Activated T-helper 2 cell treated with anti-CD3 and anti-CD28 coated beads, Interferon-gamma antibody, Interleukin-2, Interleukin-4, amounts not matched to agents 10 μg/mL and 5 μg/mL and 100 μg/mL, durations not matched to agents 14 hours and 24 hours and 36 hours (primary cell): ENCODE results near the gene C22orf39. TPM values are rescaled to one million over a fixed set of nuclear protein-coding genes. Genes with fewer than 3 reads are reported as not detected.

Experiments
- DNase-seq: peaks from one replicate; pipeline ENCODE4 v3.0.0; 2021; ENCODE audit warnings: low spot score
- H3K27ac Mint-ChIP-seq: one replicate; pipeline ENCODE4 v1.8.0; 2021; ENCODE audit warnings: mixed read lengths
- H3K27me3 Mint-ChIP-seq: one replicate; pipeline ENCODE4 v1.8.0; 2021; ENCODE audit warnings: low read depth, mixed read lengths
- H3K36me3 Mint-ChIP-seq: one replicate; pipeline ENCODE4 v1.8.0; 2021; ENCODE audit warnings: low read depth, mixed read lengths
- H3K4me1 Mint-ChIP-seq: one replicate; pipeline ENCODE4 v1.8.0; 2021; ENCODE audit warnings: low read depth, mixed read lengths
- H3K4me3 Mint-ChIP-seq: one replicate; pipeline ENCODE4 v1.8.0; 2021; ENCODE audit warnings: low read depth, mild to moderate bottlenecking, moderate library complexity, mixed read lengths
- H3K9me3 Mint-ChIP-seq: one replicate; pipeline ENCODE4 v1.8.0; 2021; ENCODE audit warnings: mixed read lengths
- intact Hi-C: fragments of 100-400 bp; cut with micrococcal nuclease; formaldehyde crosslinking; loops from one replicate; pipeline ENCODE4 v1.15.1; 2023
- total RNA-seq: library from RNA; stranded (reverse); gene quantifications from 2 replicates; pipeline ENCODE4 v1.2.3, GENCODE V29; 2022

Gene C22orf39
- total RNA-seq, 1 donor from 2014 or later = 26.9 TPM

DNA sequence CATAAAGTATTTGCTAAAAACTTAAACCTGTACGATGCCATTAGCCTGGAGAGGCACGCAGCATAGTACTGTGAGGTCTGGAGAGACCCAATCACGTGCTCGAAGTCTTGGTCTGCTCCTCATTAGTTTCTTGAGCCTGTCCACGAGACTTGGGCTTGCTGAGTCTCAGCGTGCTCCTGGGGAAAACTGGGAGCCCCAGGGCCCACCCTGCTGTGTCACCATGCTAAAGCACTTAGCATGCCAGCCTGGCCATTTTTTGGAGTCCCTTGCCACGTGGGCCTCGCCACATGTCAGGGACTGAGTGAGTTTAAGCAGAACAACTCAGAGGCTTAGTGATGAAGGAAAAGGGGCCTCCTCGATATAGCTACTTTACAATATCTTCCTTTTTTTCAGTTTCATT lies 34.8 kb upstream of the C22orf39 start:
- Mint-ChIP-seq H3K4me1 (peaks cover 29% of the 10 kb centered on the region), H3K36me3 (peaks cover 38% of the 10 kb centered on the region), H3K27ac (no peak overlapping the region), H3K27me3 (no peaks in the 10 kb centered on the region), H3K9me3 (no peaks in the 10 kb centered on the region), H3K4me3 (peak overlapping the region; percentile 10)
- intact Hi-C loops = no loop called here
- DNase-seq = no peak

DNA sequence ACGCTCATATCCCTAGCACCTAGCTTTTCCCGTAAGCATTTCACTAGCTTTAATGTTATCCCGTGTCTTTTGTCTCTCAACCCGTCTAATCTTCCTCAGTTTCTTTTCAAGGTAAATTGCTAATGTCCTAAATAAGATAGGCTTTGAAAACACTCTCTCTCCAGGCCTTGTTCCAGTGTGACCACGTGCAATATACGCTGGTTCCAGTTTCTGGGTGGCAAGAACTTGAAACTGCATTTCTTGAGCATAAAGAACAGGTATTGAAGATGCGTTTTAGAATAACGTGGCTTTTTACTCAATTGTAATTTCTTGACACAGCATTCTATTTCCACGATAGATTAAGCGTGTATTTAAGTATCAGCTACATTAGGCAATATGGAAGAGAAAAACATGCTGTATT lies 33.3 kb upstream of the C22orf39 start:
- Mint-ChIP-seq H3K36me3 (peaks cover 36% of the 10 kb centered on the region), H3K4me3 (peak overlapping the region; percentile 99), H3K27me3 (no peaks in the 10 kb centered on the region), H3K9me3 (no peaks in the 10 kb centered on the region), H3K4me1 (peaks cover 37% of the 10 kb centered on the region), H3K27ac (peak overlapping the region; percentile 34)
- no peak for DNase-seq
- intact Hi-C loops = no loop called here

DNA sequence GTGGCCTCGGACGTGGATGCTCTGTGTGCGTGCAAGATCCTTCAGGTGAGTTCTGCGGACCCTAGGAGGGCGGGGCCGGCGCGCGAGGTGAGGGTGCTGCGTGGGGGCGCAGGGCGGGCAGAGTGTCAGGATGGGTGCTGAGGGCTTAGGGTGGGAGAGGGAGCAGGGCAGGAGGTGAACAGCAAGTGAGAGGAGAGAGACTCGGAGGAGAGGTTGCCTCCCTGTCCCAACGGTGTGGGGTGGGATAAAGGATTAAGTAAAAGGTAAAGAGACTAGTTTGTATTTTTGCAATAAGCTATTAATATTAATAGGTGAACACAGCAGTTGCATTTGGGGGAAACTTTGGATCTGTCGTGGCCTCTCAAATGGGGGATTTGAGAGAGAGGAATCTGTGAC lies 32.7 kb upstream of the C22orf39 start:
- peak overlapping the region; percentile 94 for H3K27ac Mint-ChIP-seq
- DNase-seq = no peak

DNA sequence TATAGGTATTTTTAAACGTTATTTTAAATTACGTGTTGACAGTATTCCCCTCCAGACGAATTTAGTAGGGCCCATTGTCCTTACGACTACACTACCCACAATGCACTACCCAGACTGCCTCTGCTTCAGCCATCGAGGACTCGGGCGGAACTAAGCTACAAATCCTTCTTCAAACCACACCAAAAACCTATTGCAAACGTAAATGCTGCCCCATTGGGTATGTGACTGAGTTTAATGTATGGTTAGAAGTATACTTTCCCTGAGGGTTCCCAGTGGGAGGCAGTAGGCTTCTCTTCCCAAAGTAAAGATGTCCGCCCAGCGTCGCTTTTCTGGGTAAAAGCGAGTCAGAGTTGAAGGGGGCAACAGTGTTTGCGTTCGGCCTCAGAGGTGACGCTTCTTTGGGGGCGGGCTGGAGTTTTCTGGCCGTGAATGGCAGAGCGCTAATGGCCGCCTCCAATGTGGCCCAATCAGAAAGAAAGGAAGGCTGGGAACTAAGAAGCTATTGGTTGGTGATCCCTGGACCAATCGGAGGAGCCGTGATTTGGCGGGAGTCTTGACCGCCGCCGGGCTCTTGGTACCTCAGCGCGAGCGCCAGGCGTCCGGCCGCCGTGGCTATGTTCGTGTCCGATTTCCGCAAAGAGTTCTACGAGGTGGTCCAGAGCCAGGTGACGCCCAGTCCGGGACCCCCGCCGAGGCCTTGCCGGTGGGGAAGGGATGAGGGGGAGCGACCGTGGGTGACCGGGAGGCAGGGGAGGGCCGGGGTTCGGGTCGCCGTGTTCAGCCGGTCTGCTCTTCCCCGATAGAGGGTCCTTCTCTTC lies 32.1 kb upstream of the C22orf39 start, which contains the start of gene CDC45:
Gene CDC45, plus strand, starts transcription at position 566 of the 818 bp plus-strand sequence. Its CDS starts 49 bp downstream, at position 615.
- intact Hi-C loops = loop anchor here (1.0 to 10.0 kb wide), 6 partner anchors 32 to 335 kb away; partner anchors contain the start of genes C22orf39, ESS2, MRPL40 and SLC25A1
- Mint-ChIP-seq H3K27ac (peak within 1 kb of the TSS; percentile 94), H3K4me1 (peaks cover 35% of the 10 kb centered on the region), H3K36me3 (peaks cover 36% of the 10 kb centered on the region), H3K27me3 (no peaks in the 10 kb centered on the region), H3K9me3 (no peaks in the 10 kb centered on the region), H3K4me3 (peak within 1 kb of the TSS; percentile 99)
- DNase-seq = peak; percentile 94

More for the DNA sequence above, 32.7 kb upstream of the C22orf39 start:
- peak overlapping the region; percentile 99 for H3K4me3 Mint-ChIP-seq
- no peaks in the 10 kb centered on the region for H3K27me3 Mint-ChIP-seq
- H3K4me1 Mint-ChIP-seq = peaks cover 39% of the 10 kb centered on the region
- no peaks in the 10 kb centered on the region for H3K9me3 Mint-ChIP-seq
- peaks cover 38% of the 10 kb centered on the region for H3K36me3 Mint-ChIP-seq
- intact Hi-C loops = no loop called here

DNA sequence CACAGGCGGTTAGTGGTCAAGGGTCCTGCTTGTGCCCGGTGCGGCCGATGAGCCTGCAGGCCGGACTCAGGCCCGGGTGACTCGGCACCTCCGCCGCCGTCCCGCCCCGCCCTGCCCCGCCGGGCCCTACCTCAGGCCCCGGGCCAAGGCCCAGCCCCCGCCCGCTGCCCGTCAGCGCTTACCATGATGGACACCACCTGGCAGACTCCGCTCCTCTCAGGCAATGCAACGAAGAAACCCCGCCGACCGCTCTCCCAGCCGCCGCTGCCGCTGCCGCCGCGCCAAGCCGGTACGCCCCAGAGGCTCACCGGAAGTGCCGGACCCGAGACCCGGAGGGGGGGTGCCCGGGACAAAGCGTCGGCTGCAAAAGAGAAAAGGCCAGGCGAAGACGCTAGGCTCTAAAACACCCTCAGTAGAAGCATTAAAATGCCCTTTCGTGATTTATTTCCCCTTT lies 31.4 kb upstream of the C22orf39 start, which contains the start of gene UFD1:
Gene UFD1, minus strand, starts transcription at position 293 of the 454 bp plus-strand sequence. Its CDS starts 108 bp downstream, at position 185.
- Mint-ChIP-seq H3K27ac (peak within 1 kb of the TSS; percentile 94), H3K4me3 (peak within 1 kb of the TSS; percentile 99), H3K36me3 (peaks cover 34% of the 10 kb centered on the region), H3K9me3 (no peaks in the 10 kb centered on the region), H3K27me3 (no peaks in the 10 kb centered on the region), H3K4me1 (peaks cover 34% of the 10 kb centered on the region)
- intact Hi-C loops = loop anchor here (1.0 to 10.0 kb wide), 6 partner anchors 32 to 334 kb away; partner anchors contain the start of genes C22orf39, ESS2, MRPL40 and SLC25A1
- DNase-seq = peak; percentile 81

DNA sequence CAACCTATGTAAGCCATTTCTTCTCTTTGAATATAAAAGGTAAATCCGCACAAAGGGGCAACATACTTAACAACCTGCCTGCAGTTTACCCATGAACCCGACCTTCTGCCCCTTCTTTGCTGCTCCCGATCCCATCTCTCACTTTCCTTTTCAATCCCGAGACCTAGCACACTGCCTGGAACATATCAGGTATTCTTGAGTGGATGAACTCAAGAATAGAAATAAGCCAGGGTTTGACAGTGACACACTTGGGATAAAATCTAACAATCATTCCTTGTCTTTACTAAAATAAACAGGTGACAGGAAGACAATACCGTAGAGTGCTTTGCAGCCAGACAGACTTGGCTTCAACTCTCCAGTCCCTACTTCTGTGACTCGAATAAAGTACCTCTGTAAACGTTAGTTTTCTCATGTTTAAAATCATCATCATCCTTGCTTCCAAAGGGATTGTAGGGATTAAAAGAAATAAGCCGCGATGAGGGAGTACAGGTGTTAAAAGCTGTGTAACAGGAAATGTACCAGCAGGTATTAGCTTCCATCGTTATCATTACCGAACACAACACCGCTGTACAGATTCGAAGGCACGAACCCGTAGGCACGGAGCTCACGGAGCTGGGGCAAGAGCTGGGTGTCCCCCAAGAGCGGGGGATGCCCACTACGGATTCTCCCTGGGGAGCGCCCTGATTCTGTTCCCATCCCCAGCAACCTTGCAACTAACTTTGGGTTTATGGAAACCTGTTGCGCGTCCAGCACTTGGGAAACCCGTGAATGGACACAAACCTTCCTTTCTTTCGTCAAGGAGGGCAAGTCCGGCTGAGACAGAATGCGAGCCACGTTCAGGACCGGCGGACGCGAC lies 30.8 kb upstream of the C22orf39 start:
- H3K36me3 Mint-ChIP-seq = peaks cover 35% of the 10 kb centered on the region
- no peaks in the 10 kb centered on the region for H3K9me3 Mint-ChIP-seq
- peak overlapping the region; percentile 78 for H3K27ac Mint-ChIP-seq
- DNase-seq = peak; percentile 12
- peaks cover 28% of the 10 kb centered on the region for H3K4me1 Mint-ChIP-seq
- peak overlapping the region; percentile 99 for H3K4me3 Mint-ChIP-seq
- intact Hi-C loops = loop anchor here (2.0 to 10.0 kb wide), 4 partner anchors 99 to 333 kb away; partner anchors contain the start of genes ESS2 and SLC25A1
- H3K27me3 Mint-ChIP-seq = no peaks in the 10 kb centered on the region

DNA sequence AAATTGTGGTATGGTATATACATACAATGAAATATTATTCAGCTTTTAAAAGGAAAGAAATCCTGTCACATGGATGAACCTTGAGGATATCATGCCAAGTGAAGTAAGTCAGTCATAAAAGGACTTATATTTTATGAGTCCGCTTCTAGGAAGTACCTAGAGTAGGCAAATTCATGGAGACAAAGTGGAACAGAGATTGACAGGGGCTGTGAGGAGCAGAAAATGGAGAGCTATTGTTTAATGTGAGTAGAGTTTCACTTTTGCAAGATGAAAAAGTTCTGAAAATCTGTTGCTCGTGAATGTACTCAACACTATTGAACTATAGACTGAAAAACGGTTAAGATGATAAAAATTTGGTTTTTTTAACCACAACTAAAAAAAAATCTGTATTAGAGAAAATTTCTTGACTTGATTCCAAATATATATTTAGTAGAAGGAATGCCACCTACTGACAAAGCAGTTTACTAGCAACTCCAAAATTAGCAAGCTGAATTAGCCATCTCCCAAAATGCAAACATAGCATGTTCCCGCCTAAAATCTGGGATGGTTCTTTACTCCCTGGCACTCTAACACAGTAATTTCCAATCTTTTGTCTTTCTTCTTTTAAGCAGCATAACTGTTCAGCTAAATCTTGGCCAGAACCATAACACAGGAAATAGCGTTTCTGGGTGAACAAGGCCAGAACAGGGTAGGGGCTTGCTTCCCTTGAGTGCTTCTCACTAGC lies 30.0 kb upstream of the C22orf39 start:
- Mint-ChIP-seq H3K9me3 (no peaks in the 10 kb centered on the region), H3K36me3 (peaks cover 38% of the 10 kb centered on the region), H3K4me3 (peak overlapping the region; percentile 99), H3K4me1 (peaks cover 24% of the 10 kb centered on the region), H3K27ac (peak overlapping the region; percentile 78), H3K27me3 (no peaks in the 10 kb centered on the region)
- DNase-seq = no peak
- intact Hi-C loops = loop anchor here (2.0 to 10.0 kb wide), 4 partner anchors 100 to 333 kb away; partner anchors contain the start of genes ESS2 and SLC25A1

DNA sequence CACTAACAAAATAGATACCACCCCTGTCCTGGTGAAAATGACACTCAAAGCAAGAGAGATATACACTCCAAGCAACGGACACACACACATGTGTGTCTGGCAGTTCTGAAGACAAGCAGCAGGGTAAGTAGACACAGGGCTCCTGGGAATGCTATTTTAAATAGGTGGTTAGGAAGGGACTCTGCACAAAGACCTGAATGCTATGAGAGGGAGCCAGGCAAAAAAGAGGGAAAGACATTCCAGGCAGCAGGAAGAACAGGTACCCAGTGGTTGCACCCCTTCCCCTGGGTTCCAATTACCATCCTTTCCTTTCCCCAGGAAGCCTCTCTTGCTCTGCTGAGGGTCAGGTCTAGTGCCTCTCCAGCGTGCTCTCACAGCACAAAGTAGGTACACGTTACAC lies 28.5 kb upstream of the C22orf39 start:
- no peak for DNase-seq
- intact Hi-C loops = loop anchor here (5.0 to 10.0 kb wide), 2 partner anchors 101 to 331 kb away; partner anchors contain the start of gene ESS2
- peaks cover 24% of the 10 kb centered on the region for H3K4me1 Mint-ChIP-seq
- no peaks in the 10 kb centered on the region for H3K9me3 Mint-ChIP-seq
- H3K27me3 Mint-ChIP-seq = no peaks in the 10 kb centered on the region
- no peak overlapping the region for H3K4me3 Mint-ChIP-seq
- peaks cover 51% of the 10 kb centered on the region for H3K36me3 Mint-ChIP-seq
- H3K27ac Mint-ChIP-seq = peak overlapping the region; percentile 40

DNA sequence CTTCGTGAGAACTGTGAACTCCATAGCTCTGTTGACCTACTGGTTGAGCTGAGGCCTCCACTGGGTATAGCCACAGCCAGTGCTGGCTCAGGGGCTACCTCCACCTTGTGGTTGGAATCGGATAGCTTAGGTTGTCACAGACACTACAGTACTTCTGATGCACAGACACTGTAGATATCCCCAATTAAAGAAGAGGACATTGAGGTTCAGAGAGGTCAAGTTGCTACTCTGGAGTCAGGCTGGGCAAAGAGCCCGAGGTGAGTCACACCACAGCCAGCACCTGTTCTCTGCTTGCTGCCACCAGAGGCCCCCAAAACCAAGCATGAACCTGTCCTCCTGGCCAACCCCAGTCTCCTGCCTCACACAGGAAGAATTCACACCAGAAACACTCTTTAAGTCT lies 26.1 kb upstream of the C22orf39 start:
- Mint-ChIP-seq H3K4me1 (peaks cover 18% of the 10 kb centered on the region), H3K27ac (no peak overlapping the region), H3K27me3 (no peaks in the 10 kb centered on the region), H3K9me3 (no peaks in the 10 kb centered on the region), H3K4me3 (no peak overlapping the region), H3K36me3 (peaks cover 63% of the 10 kb centered on the region)
- no peak for DNase-seq
- intact Hi-C loops = loop anchor here (10.0 kb wide), 1 partner anchor 329 kb away; the partner anchor contains the start of gene ESS2

DNA sequence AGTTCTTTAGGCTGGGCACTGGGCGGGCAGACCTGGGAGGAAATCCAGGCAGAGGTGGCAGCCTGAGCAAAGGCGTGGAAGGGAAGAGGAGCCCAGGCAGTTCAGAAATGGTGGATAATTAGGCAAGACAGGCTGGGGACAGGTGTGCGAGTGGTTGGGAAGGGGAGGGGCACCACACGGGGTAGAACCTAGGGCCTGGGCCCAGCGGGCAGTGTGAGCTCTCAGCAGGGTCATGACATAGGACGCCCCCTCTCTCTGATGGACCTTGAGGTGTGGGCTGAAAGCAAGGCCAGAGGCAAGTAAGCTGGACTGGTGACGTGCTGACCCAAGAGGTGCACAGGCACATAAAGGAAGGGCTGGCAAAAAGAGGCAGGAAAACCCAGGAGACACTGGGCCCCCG lies 24.7 kb upstream of the C22orf39 start:
- H3K36me3 Mint-ChIP-seq = peaks cover 77% of the 10 kb centered on the region
- DNase-seq = no peak
- no peak overlapping the region for H3K27ac Mint-ChIP-seq
- no peaks in the 10 kb centered on the region for H3K9me3 Mint-ChIP-seq
- H3K4me3 Mint-ChIP-seq = no peak overlapping the region
- intact Hi-C loops = loop anchor here (10.0 kb wide), 1 partner anchor 327 kb away; the partner anchor contains the start of gene ESS2
- H3K4me1 Mint-ChIP-seq = peaks cover 9% of the 10 kb centered on the region
- no peaks in the 10 kb centered on the region for H3K27me3 Mint-ChIP-seq

DNA sequence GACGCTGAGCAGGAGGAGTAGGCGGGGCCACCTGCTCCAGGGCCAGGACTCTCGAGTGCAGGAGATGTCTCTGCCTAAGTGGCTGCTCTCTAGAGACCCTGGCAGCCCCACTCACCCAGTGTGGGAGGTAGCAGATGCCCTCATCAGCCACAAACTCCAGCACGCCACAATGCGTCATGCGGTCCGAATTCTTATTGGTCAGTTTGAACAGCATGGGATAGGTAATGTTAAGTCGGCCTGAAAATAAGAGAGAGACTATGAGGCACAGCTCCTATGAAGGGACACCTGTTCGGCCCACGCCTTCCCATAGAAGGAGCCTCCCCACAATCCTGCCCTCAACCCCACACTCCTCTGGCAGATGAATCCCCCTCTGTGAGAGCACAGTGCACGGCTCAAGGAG lies 24.1 kb upstream of the C22orf39 start:
- intact Hi-C loops = loop anchor here (10.0 kb wide), 1 partner anchor 327 kb away; the partner anchor contains the start of gene ESS2
- Mint-ChIP-seq H3K27me3 (no peaks in the 10 kb centered on the region), H3K4me3 (no peak overlapping the region), H3K27ac (no peak overlapping the region), H3K9me3 (no peaks in the 10 kb centered on the region), H3K4me1 (peaks cover 7% of the 10 kb centered on the region), H3K36me3 (peaks cover 83% of the 10 kb centered on the region)
- DNase-seq = no peak
